GM18519 (cell line): ENCODE results near the gene CRTAC1.
"Not testable (repeated sequence)": the region's sequence is repeated elsewhere in the genome, so short reads cannot be mapped to it uniquely, and the experiment has no call there.

Source experiments
- ATAC-seq: cut with Tn5 transposase; IDR thresholded peaks from one replicate; pipeline ENCODE4 v1.9.1; 2021; ENCODE audit warnings: mild to moderate bottlenecking, moderate library complexity; ENCODE audit not compliant: unreplicated experiment, low FRiP score

CRTAC1 gene

GRCh38 chr10:97849687-97850402 lies 180.6 kb downstream of the CRTAC1 start, which contains the start of gene GOLGA7B:
TSS of gene GOLGA7B (plus strand) at chr10:97849843. CDS start at chr10:97850304, 461 bp downstream.
- ATAC-seq: no peak

- ATAC-seq: no peak
Observed at GRCh38 chr10:97849103-97849686, 181.2 kb downstream of the CRTAC1 start.

- ATAC-seq: no peak
Observed at GRCh38 chr10:97844678-97845077, 185.7 kb downstream of the CRTAC1 start.

GRCh38 chr10:97843972-97844371 lies 186.4 kb downstream of the CRTAC1 start:
- ATAC-seq: not testable (repeated sequence)

- ATAC-seq: no peak
Observed at GRCh38 chr10:97843281-97843671, 187.1 kb downstream of the CRTAC1 start.

GRCh38 chr10:97842656-97843280 lies 187.7 kb downstream of the CRTAC1 start:
- no peak for ATAC-seq

- ATAC-seq: not testable (repeated sequence)
Observed at GRCh38 chr10:97842114-97842513, 188.3 kb downstream of the CRTAC1 start.

GRCh38 chr10:97841166-97841565 lies 189.3 kb downstream of the CRTAC1 start:
- ATAC-seq: not testable (repeated sequence)

- ATAC-seq: no peak
Observed at GRCh38 chr10:97838091-97838490, 192.3 kb downstream of the CRTAC1 start.

- ATAC-seq: no peak
Observed at GRCh38 chr10:97836446-97836845, 194.0 kb downstream of the CRTAC1 start.

- no peak for ATAC-seq
Observed at GRCh38 chr10:97831259-97831658, 199.2 kb downstream of the CRTAC1 start.

- no peak for ATAC-seq
Observed at GRCh38 chr10:97830064-97830463, 200.4 kb downstream of the CRTAC1 start.

GRCh38 chr10:97828721-97829120 lies 201.7 kb downstream of the CRTAC1 start:
- ATAC-seq: no peak

- no peak for ATAC-seq
Observed at GRCh38 chr10:97827702-97828291, 202.6 kb downstream of the CRTAC1 start.

GRCh38 chr10:97826892-97827291 lies 203.5 kb downstream of the CRTAC1 start:
- ATAC-seq: no peak

GRCh38 chr10:97825020-97825760 lies 205.2 kb downstream of the CRTAC1 start:
- no peak for ATAC-seq

GRCh38 chr10:97823734-97824133 lies 206.7 kb downstream of the CRTAC1 start:
- no peak for ATAC-seq

- no peak for ATAC-seq
Observed at GRCh38 chr10:97822261-97822687, 208.1 kb downstream of the CRTAC1 start.

- ATAC-seq: no peak
Observed at GRCh38 chr10:97821308-97822038, 208.9 kb downstream of the CRTAC1 start.
